HG03460 (cell line): ENCODE measurements around the gene MBTPS2.
"Not testable (repeated sequence)": the region's sequence is repeated elsewhere in the genome, so short reads cannot be mapped to it uniquely, and the experiment has no call there.

Source experiments
- ATAC-seq: cut with Tn5 transposase; IDR thresholded peaks from one replicate; pipeline ENCODE4 v1.9.1; 2021; ENCODE audit not compliant: unreplicated experiment

MBTPS2 gene

DNA sequence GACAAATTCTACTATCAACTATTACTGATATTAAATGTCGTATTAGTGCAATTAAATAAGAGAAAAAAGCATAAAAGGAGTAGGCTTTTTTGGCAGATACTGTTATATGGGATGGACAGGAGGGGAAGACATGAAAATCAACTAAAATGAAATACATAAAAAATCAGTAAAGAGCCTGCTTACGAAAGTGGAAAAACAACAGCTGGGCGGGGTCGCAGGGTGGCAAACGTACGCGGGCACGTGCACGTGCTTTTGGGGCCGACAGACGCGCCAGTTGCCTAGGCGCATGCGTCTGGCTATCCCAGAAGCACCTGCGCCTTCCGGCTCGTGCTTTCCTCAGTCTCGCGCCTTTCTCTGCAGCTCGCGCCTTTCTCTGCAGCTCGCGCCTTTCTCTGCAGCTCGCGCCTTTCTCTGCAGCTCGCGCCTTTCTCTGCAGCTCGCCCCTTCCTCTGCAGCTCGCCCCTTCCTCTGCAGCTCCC lies 16.6 kb downstream of the MBTPS2 start, which contains the start of gene YY2:
YY2 (plus strand) TSS at position 51 of the 479 bp plus-strand sequence. CDS start 498 bp downstream, outside the sequence.
- ATAC-seq = no peak

DNA sequence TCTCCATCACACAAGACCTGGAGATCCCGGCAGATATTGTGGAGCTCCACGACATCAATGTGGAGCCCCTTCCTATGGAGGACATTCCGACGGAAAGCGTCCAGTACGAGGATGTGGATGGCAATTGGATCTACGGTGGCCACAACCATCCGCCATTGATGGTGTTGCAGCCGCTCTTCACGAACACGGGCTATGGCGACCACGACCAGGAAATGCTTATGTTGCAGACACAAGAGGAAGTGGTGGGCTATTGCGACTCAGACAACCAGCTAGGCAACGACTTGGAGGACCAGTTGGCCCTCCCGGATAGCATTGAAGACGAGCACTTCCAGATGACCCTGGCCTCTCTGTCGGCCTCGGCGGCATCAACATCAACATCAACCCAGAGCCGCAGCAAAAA lies 17.1 kb downstream of the MBTPS2 start:
- ATAC-seq = no peak

DNA sequence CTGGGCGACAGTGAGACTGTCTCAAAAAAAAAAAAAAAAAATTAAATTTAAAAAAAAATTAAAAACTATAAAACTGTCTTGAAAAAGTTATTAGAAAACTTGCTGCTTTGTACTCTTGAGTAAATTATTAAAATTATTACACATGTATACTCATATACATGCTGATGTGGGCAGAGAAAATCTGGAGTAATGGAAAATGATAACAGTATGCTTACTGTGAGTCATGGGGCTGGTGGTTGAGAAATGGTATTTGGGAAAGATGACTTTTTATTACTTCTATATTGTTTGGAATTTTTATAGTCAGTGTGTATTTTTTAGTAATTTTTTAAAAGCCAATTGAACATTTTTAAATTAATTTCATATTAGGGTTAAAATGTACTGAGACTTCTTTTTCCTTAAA lies 23.8 kb downstream of the MBTPS2 start:
- ATAC-seq = no peak

DNA sequence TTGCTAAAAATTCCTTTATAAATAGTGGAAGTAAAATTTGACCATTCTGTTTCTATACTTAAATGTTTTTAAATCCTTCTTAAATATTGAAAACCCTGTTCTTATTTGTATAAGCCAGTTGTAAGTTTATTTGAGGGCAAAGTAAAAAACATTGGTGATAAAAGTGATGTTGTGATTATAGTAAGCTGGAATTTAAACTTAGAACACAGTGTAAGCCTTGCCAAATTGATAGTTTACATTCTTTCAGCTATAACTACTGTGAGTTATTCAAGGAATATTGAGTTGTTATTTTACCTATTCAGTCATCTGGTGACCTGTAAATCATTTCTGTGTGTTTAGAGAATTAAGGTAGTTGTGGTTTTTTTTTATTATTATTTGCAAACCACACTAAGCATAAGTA lies 26.0 kb downstream of the MBTPS2 start:
- no peak for ATAC-seq

DNA sequence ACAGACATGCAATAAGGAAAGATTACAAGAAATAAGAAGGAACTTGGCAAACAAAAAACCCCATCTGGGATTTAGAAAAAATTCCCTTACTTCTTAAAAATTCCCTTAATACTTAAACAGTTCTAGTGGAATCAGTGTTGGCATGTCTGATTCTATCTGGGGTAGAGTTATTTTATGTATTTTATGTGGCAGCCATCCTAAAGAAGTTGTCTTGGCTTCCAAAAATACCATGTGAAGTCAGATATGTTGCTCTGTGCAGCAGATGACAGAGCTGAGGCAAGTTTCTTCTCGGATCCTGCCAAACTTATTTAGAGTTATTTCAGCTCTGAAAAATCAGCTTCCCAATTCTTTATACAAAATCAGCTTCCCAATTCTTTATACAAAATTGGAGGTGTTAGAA lies 31.1 kb downstream of the MBTPS2 start:
- ATAC-seq = no peak

DNA sequence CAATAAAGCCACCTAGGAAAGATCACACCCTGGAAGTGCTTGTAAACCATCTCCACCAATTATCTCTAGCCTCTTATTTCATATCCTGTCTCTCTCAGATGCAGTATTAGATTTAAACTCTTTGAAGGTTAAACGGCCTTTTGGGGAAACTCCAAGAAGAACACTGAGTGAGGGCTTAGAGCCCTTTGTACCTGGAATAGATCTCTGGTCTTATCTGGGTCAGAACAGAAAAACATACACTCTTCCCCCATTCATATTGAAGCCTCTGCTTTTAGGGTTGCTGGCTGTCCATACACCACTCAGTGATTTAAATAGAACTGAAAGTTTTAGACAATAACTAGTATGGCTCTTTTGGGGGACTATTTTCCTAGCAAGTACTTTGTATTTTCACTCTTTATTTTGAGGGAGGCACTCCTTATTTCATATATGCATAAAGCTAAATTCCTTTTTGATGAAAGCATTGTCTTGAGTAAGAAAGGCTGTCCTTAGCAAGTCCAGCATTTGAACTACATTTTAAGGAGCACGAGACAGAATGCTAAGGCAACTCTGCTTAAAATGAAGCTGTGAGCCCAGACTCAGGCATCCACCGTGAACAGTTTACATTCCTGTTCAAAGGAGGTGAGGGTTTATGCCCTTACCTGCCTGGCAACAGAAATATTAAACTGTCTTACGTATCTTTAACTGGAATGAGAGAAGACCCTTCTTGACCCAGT lies 33.8 kb downstream of the MBTPS2 start:
- ATAC-seq = no peak

DNA sequence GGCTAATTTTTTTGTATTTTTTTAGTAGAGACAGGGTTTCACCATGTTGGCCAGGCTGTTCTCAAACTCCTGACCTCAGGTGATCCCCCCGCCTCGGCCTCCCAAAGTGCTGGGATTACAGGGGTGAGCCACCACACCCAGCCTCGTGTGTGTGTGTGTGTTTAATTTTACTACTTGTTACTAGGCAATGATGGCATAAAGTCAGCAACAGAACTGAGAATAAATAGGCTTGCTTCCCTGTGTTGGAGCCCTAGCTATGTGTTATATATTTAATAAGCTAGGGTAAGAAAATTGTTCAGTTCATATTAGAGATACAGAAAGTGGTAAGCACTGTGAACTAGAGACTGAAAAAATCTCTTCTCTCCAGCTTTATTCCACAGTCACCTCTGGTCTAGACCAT lies 34.8 kb downstream of the MBTPS2 start:
- ATAC-seq = not testable (repeated sequence)

DNA sequence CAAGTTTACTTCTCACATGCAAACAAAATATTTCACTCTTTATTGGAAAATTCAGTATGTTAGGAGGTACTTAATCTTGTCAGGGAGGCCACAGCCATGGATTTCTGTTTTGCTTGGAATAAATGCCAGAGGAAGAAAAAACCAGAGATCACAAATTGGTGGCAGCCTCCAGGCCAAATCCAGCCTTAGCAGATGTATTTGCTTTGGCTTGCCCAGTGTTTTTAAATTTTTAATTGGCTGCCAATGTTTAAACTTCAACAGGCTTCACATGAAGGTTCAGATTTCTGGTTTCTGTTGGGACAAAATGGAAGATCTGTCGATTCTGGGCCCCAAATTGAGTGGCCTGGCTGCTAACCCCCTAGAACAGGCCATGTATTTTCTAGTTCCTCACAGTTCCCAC lies 35.6 kb downstream of the MBTPS2 start:
- no peak for ATAC-seq

DNA sequence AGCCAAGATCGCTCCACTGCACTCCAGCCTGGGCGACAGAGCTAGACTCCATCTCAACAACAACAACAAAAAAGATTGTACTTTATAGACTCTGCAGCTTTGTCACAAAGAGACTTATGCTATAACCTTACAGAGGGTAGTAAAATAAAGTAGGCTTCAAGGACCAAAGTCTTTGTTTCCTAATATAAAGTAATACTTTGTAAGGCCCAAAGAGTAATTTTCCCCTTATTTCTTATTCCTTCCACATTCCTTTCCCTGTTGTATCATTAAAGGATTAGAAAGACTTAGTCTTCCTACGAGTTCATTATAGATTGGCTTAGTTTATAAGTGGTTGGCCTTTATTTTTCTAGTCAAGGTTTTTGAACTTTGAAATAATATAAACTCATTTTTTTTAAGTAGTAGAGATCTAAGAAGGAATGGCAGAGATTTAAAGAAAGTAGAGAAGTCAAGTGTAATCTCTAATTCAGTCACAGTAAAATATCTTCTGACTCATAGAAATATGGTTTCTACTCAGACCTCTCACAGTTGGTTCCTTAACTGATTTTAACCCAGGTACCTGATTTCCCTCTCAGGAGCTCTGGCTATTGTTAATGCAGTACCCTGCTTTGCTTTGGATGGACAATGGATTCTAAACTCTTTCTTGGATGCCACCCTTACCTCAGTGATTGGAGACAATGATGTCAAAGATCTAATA lies 42.6 kb downstream of the MBTPS2 start:
- no peak for ATAC-seq

DNA sequence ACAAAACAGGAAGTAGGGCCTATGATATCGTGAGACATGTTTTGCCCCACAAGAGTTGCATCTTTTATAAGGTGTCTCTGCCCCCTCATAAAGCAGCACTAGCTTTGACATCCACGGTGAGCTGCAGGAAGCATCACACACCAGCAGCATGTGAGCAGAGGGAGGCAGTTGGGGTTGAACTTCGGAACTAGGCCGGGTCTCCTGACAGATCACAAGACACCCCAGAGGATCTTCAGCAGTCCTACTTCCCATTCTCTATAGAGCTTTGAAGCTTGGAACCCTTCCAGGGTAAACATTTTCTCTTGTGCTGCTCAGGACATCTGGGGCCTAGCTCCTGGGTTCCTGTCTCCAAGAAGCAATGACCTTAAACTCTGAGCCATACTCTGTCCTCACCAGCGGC lies 43.8 kb downstream of the MBTPS2 start:
- ATAC-seq = no peak

DNA sequence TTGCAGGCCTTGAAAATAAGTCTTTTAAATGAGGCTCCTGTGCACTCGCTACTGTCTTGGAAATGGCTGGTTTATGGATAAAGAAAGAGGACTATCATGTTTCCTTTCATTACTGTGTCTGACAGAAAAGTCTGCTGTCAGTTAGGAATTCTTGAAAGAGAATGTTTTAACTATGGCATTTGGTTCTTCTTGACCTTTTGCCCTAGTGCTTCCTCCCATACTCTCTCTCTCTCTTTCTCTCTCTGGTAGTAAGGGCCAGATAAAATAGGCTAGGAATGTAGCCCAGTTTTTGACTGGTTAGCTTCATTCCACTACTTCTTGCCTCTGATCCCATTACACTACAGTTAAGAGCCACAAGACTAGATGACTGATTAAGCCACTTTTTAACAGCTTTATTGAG lies 46.2 kb downstream of the MBTPS2 start:
- no peak for ATAC-seq

DNA sequence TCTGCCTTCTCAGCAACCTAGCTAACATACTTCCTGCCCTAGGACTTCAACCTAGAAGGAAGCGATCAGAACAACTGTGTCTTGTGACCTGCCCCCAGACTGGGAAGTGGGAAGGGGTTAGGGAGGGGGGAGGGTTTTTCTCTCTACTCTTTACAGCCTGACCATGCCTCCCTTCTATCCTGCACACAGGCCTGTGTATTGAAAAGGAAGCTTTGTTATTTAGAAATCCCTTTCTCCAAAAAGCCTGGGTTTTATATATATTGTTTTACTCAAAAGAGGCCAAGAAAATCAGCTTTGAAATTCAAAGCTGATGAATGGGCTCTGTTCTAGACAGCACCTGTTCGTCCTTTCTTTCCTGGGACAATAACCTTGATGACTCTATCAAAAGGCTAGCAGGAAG lies 65.9 kb downstream of the MBTPS2 start:
- ATAC-seq = no peak

DNA sequence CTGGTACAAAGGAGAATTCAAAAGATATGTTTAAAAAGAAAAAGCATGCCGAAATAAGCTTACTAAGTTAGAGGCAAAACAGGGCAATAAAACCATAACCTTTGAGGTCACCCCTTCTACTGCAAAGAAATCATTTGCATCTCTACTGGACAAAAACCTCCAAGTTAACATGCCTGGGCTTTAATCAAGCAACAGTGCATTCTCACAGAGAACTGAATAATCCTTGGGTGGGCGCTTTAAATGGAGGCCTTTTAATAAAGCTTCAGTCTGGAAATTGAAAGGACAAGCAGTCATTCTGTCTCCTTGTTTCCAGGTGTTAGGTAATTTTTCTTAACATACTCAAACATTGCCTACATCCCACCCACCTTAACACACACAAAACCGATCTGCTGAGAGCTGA lies 66.5 kb downstream of the MBTPS2 start:
- ATAC-seq = no peak

DNA sequence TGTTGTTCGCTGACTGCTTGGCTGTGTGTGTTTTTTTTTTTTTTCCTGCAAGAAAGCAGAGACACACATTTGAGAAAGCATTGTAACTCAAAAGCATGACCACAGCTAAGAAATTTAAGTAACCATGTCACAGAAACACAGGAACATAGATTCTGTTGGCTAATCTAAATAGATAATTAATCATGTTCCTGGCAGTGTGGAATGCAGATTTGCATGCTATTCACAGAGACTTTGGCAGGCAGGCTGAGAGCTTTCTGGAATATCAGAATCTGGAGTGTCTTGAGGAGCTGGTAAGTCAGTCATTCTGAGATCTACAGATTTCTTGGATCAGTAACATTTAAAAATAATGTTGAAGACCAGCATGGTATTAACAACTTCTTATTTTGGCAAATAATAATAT lies 67.8 kb downstream of the MBTPS2 start:
- ATAC-seq = no peak

DNA sequence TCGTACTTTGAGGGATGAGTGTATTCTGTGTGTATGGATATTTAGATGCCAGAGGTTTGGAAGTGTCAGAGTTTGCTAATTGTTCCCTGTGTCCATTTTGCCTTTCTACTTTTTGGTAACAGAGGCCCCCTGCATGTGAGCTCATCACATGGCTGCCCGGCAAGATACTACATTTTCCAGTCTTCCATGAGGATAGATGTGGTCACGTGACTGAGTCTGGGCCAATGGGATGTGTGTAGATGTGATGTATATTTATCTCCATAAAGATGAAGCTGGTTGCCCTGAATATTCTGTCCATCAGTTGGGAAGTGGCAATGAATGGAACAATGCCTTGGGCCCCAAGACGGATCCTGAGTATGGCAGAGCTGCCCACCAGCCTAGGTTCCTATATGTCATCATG lies 72.1 kb downstream of the MBTPS2 start:
- ATAC-seq = no peak

DNA sequence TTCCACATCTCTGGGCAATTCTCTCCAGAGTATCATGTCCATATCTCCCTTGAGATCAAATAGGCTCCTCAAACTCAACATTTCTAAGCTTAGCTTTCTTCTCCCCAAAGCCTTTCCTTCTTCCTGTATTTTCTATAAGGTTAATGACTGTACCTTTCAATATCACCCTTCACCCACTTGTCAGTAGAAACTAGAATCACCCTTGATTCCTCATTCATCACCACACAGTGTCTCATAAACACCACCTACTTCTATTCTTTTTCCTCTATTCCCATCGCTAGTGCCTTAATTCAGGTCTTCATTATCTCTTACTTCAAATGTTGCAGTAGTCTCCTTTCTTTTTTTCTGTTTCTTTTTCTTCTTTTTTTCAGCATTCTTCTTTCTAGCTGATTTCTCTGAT lies 72.8 kb downstream of the MBTPS2 start:
- no peak for ATAC-seq

DNA sequence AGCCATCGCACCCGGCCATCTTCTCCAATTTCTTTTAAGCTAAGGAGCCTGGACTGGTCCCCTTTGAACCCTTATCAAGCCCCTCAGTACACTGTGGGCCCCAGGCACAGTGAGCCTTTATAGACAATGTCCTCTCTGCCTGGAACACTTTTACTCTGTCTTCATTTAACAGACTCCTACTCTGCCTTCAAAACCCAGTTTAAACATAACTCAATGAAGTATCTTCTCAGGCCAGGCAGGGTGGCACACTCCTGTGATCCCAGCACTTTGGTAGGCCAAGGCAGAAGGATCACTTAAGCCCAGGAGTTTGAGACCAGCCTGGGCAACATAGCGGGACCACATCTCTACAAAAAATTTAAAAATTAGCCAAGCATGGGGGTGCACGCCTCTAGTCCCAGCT lies 73.6 kb downstream of the MBTPS2 start:
- no peak for ATAC-seq

DNA sequence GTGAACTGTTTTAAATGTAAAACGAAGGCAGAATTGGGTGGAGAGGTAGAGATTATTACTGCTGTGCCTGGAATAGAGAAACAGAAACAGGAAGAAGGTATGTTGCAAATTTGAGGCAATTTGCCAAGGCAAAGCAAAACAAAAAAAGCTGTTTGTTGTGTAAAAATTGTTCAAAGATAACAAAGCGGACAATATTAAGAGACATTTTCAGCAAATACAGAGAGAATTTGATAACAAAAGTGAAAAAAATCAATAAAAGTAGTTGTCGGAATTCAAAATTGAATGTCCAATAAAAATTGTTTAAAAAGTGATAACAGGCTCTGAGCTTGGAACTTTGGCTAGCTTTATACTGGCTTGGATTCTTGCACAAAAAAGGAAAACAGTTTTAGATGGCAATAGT lies 86.7 kb downstream of the MBTPS2 start:
- no peak for ATAC-seq

DNA sequence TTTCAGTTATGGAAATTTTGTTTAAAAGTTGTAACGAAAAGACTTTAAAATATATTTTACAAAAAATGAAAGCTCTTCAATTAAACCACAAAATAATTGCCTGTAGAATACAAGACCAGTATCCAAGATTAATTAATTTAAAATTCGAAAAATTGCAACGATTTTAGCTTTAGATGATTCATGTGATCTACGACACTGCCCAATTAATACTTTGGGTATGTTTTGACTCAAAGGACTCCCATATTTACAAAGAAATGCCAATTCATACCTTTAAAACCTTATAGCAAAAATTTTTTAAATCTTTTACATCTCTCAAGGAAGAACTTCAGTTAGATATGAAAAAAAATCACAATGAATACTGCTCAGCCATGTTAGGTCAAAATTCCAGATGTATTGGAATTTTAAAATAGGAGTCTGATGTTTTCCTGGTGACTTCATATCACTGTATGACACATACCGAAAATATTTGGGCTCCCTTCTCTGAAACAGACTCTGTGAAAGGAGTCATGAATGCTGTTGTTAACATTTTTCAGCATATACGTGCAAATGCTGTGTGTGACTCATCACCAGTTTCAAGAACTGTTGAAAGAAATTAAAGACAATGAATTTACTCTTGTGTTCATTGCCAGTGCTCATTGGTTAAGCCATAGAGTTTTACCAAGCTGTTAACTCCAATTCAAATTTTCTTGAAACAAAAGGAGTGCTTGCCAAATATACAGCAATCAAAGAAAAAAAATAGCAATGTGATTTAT lies 87.3 kb downstream of the MBTPS2 start:
- ATAC-seq = peak; percentile 76

DNA sequence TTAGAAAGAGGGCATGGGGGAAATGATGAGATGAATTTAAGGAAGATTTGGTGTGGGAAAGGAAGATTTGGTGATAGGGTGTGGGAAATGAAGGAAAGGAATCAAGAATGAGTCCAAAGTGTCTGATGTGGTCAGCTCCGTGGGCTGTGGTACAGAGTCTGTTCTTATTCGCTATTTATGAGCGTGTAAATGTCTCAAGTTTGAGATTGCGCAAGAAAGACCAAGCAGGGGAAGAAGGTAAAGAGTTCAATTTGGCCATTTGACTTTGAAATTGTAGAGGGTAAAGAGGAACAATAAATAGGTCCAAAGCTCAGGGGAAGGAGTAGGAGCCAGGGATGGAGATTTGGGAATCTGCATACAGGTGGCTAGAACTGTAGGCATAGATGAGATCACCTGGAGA lies 89.8 kb downstream of the MBTPS2 start:
- ATAC-seq = no peak

DNA sequence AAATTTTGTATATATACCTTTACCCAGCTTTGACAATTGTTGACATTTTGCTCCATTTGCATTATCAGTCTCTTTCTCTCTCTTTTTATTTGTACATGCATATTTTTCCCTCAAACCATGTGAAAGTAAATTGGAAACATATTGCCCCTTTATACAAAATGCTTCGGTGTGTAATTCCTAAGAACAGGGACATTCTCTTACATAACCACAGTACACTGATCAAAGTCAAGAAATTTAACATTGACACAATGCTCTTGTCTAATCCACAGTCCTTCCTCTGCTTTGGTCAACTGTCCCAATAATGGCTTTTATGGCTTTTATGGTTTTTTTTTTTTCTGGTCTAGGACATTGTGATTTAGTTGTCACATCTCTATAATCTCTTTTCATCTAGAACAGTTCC lies 91.6 kb downstream of the MBTPS2 start:
- ATAC-seq = no peak
